Cardiac muscle cell (in vitro differentiated cells and primary cell): ENCODE results near the gene RIC8B. TPM values are rescaled to one million over a fixed set of nuclear protein-coding genes. Genes with fewer than 3 reads are reported as not detected.

Source experiments
- DNase-seq, 2 donors: peaks; one replicate each; pipeline versions ENCODE4 v3.0.0 to v3.0.0-alpha.2; 2010 to 2017; ENCODE audit warnings: low read depth in 1 of 2, low spot score in 1 of 2
- H3K27ac ChIP-seq: fragments of 200-600 bp; sonication (generic); 2 replicates; pipeline ENCODE4 v1.5.1; 2016
- H3K27me3 ChIP-seq: fragments of 200-600 bp; sonication (generic); 2 replicates; pipeline ENCODE4 v1.6.0; 2016; ENCODE audit warnings: control low read depth
- H3K36me3 ChIP-seq: fragments of 200-600 bp; sonication (generic); 2 replicates; pipeline ENCODE4 v1.5.1; 2016; ENCODE audit warnings: control low read depth
- H3K4me1 ChIP-seq: fragments of 200-600 bp; sonication (generic); 2 replicates; pipeline ENCODE4 v1.8.1; 2017; ENCODE audit warnings: low read depth, mild to moderate bottlenecking, mixed run types
- H3K4me3 ChIP-seq: fragments of 200-600 bp; sonication (generic); 2 replicates; pipeline ENCODE4 v1.5.1; 2016; ENCODE audit warnings: mild to moderate bottlenecking
- H3K9me3 ChIP-seq: fragments of 200-600 bp; sonication (generic); 2 replicates; pipeline ENCODE4 v1.5.1; 2017; ENCODE audit warnings: low read depth, mild to moderate bottlenecking, control low read depth
- CTCF ChIP-seq: IDR thresholded peaks from 2 replicates; pipeline ENCODE4 v1.5.1; 2012; ENCODE audit warnings: low read depth, mild to moderate bottlenecking, low read length
- polyA plus RNA-seq: library from polyadenylated mRNA; unstranded; fragments of >200 nt; fragmentation: Nextera tagmentation; extraction: Ambion mirVana; gene quantifications from 2 replicates; pipeline ENCODE4 v1.2.1, GENCODE V29; 2016
- total RNA-seq: library from RNA; depleted of rRNA; stranded (reverse); fragments of >200 nt; gene quantifications from 2 replicates; pipeline ENCODE4 v1.2.3, GENCODE V29; 2016

The RIC8B gene
- total and polyA plus RNA-seq, 2 experiments from 2014 or later: 15.7 to 16.6 TPM

GRCh38 chr12:106804668-106805067 lies 30.2 kb downstream of the RIC8B start:
- Histone ChIP-seq H3K36me3 (no peaks in the 10 kb centered on the region), H3K27me3 (no peaks in the 10 kb centered on the region), H3K4me3 (no peak overlapping the region), H3K4me1 (peaks cover 19% of the 10 kb centered on the region), H3K27ac (peak overlapping the region; percentile 51), H3K9me3 (no peaks in the 10 kb centered on the region)
- no peak for TF ChIP-seq CTCF
- DNase-seq: no peak

GRCh38 chr12:106814714-106815113 lies 40.2 kb downstream of the RIC8B start:
- no peak for DNase-seq
- H3K4me1 ChIP-seq: peaks cover 20% of the 10 kb centered on the region
- no peak for TF ChIP-seq CTCF

GRCh38 chr12:106815741-106816140 lies 41.3 kb downstream of the RIC8B start:
- no peak for TF ChIP-seq CTCF
- Histone ChIP-seq H3K27ac (peak overlapping the region; percentile 67), H3K36me3 (peaks cover 11% of the 10 kb centered on the region), H3K4me3 (no peak overlapping the region), H3K4me1 (peaks cover 20% of the 10 kb centered on the region), H3K9me3 (no peaks in the 10 kb centered on the region), H3K27me3 (no peaks in the 10 kb centered on the region)
- DNase-seq: no peak

More at GRCh38 chr12:106814714-106815113, 40.2 kb downstream of the RIC8B start:
- Histone ChIP-seq H3K36me3 (peaks cover 11% of the 10 kb centered on the region), H3K27ac (peak overlapping the region; percentile 67), H3K27me3 (no peaks in the 10 kb centered on the region), H3K4me3 (no peak overlapping the region), H3K9me3 (no peaks in the 10 kb centered on the region)

GRCh38 chr12:106816231-106816630 lies 41.7 kb downstream of the RIC8B start:
- H3K9me3 ChIP-seq: no peaks in the 10 kb centered on the region
- TF ChIP-seq CTCF: no peak
- H3K36me3 ChIP-seq: peaks cover 16% of the 10 kb centered on the region
- no peaks in the 10 kb centered on the region for H3K27me3 ChIP-seq
- H3K4me3 ChIP-seq: no peak overlapping the region
- no peak for DNase-seq
- H3K4me1 ChIP-seq: peaks cover 20% of the 10 kb centered on the region
- H3K27ac ChIP-seq: peak overlapping the region; percentile 67

- H3K27ac ChIP-seq: peak overlapping the region; percentile 33
- no peaks in the 10 kb centered on the region for H3K9me3 ChIP-seq
- H3K4me3 ChIP-seq: no peak overlapping the region
- TF ChIP-seq CTCF: no peak
- no peak for DNase-seq
- peaks cover 8% of the 10 kb centered on the region for H3K4me1 ChIP-seq
- H3K36me3 ChIP-seq: peaks cover 15% of the 10 kb centered on the region
- H3K27me3 ChIP-seq: no peaks in the 10 kb centered on the region
Observed at GRCh38 chr12:106819991-106820390, 45.5 kb downstream of the RIC8B start.

GRCh38 chr12:106831699-106832098 lies 57.2 kb downstream of the RIC8B start:
- peak overlapping the region; percentile 69 for H3K27ac ChIP-seq
- H3K27me3 ChIP-seq: no peaks in the 10 kb centered on the region
- DNase-seq: no peak
- no peak overlapping the region for H3K4me3 ChIP-seq
- H3K4me1 ChIP-seq: peaks cover 34% of the 10 kb centered on the region
- no peaks in the 10 kb centered on the region for H3K9me3 ChIP-seq
- no peak for TF ChIP-seq CTCF
- H3K36me3 ChIP-seq: no peaks in the 10 kb centered on the region
